ENCODE measurements around the gene GGA1. TPM values are rescaled to one million over a fixed set of nuclear protein-coding genes. Genes with fewer than 3 reads are reported as not detected.
A peak's percentile ranks its signal among the peaks of the same experiment; 100 is the strongest.

GGA1 gene, protein sequence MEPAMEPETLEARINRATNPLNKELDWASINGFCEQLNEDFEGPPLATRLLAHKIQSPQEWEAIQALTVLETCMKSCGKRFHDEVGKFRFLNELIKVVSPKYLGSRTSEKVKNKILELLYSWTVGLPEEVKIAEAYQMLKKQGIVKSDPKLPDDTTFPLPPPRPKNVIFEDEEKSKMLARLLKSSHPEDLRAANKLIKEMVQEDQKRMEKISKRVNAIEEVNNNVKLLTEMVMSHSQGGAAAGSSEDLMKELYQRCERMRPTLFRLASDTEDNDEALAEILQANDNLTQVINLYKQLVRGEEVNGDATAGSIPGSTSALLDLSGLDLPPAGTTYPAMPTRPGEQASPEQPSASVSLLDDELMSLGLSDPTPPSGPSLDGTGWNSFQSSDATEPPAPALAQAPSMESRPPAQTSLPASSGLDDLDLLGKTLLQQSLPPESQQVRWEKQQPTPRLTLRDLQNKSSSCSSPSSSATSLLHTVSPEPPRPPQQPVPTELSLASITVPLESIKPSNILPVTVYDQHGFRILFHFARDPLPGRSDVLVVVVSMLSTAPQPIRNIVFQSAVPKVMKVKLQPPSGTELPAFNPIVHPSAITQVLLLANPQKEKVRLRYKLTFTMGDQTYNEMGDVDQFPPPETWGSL
- total RNA-seq, result 10 to 100 TPM; 36.6 to 63.9 (median 54.7) TPM

DNA sequence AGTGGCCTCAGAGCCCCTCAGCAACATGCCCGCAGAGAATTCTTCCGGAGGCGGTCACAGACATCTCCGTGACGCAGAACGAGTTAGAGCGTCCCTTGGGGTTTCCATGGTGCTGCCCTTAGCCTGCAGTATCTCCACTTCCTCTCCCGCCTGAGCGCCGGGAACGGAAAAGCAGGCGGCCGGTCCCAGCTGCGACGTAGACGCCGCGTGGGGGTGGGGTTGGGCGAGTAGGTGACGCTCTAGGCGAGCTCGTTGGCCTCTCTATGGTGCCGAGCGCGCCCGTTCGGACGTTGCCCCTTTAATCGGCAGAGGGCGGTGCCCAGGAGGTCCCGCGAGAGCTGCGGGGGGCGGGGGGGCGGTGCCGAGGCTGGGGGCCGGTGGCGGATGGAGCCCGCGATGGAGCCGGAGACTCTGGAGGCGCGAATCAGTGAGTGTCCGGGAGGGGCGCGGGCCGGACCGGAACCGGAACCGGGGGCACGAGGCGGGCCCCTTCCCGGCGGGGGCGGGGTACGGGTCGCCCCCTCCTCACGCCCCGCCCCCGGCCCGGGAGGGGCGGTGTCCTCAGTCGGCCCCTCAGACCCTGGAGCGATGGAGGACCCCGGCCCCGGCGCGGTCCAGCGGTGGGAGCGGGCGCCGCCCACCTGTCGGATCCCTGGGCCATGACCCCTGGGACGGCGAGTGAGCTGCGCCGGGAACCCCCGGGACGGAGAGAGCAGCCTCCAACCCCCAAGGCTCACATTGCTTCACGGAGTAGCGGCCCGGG is at the start of gene GGA1:
Gene GGA1 (plus strand): TSS at position 358 of the 763 bp plus-strand sequence. CDS start 27 bp downstream, at position 385.
- peak within 1 kb of the TSS; percentile 95 to 96 for H3K27ac ChIP-seq
- peak within 1 kb of the TSS; percentile 79 to 96 (median 95) for H3K4me3 ChIP-seq
- no peaks in the 10 kb centered on the region for H3K36me3 ChIP-seq
- DNase-seq (ENCODE audit: low spot score in 2 of 2), result peak; percentile 95
- peak; percentile 93 to 96 (median 94) for TF ChIP-seq POLR2AphosphoS5 (IDR thresholded peaks at IDR 0.05)
- peak; percentile 53 for TF ChIP-seq POLR2A (IDR thresholded peaks at IDR 0.05)
- TF ChIP-seq, protein P1, sequence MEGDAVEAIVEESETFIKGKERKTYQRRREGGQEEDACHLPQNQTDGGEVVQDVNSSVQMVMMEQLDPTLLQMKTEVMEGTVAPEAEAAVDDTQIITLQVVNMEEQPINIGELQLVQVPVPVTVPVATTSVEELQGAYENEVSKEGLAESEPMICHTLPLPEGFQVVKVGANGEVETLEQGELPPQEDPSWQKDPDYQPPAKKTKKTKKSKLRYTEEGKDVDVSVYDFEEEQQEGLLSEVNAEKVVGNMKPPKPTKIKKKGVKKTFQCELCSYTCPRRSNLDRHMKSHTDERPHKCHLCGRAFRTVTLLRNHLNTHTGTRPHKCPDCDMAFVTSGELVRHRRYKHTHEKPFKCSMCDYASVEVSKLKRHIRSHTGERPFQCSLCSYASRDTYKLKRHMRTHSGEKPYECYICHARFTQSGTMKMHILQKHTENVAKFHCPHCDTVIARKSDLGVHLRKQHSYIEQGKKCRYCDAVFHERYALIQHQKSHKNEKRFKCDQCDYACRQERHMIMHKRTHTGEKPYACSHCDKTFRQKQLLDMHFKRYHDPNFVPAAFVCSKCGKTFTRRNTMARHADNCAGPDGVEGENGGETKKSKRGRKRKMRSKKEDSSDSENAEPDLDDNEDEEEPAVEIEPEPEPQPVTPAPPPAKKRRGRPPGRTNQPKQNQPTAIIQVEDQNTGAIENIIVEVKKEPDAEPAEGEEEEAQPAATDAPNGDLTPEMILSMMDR (IDR thresholded peaks at IDR 0.05), result peak in 1 of 3 donors; percentile 21
- intact Hi-C loops (cut with DNase I; ENCODE audit: low total_unique reads), result no loop called here
- no peaks in the 10 kb centered on the region for H3K27me3 ChIP-seq
- no peaks in the 10 kb centered on the region for H3K9me3 ChIP-seq
- H3K4me1 ChIP-seq, result peaks cover 0 to 11% of the 10 kb centered on the region in 2 donors

GRCh38 chr22:37559521-37559900 is 49.1 kb upstream of the GGA1 start:
- peak overlapping the region; percentile 73 to 80 (median 77) for H3K4me3 ChIP-seq
- no peaks in the 10 kb centered on the region for H3K36me3 ChIP-seq
- no peaks in the 10 kb centered on the region for H3K9me3 ChIP-seq
- intact Hi-C loops (cut with DNase I; ENCODE audit: low total_unique reads), result no loop called here
- H3K27ac ChIP-seq, result peak overlapping the region; percentile 97 to 99
- TF ChIP-seq, protein P1 (IDR thresholded peaks at IDR 0.05), result no peak
- TF ChIP-seq POLR2A (IDR thresholded peaks at IDR 0.05) (no peak), POLR2AphosphoS5 (IDR thresholded peaks at IDR 0.05) (no peak)
- H3K4me1 ChIP-seq, result peaks cover 5 to 29% of the 10 kb centered on the region in 2 donors
- DNase-seq (ENCODE audit: low spot score in 2 of 2), result no peak
- no peaks in the 10 kb centered on the region for H3K27me3 ChIP-seq

- Histone ChIP-seq H3K27ac (peak within 1 kb of the TSS; percentile 97 to 99), H3K4me1 (peaks cover 5 to 32% of the 10 kb centered on the region in 2 donors), H3K27me3 (no peaks in the 10 kb centered on the region), H3K4me3 (peak within 1 kb of the TSS; percentile 73 to 80 (median 77)), H3K36me3 (no peaks in the 10 kb centered on the region), H3K9me3 (no peaks in the 10 kb centered on the region)
- intact Hi-C loops (cut with DNase I; ENCODE audit: low total_unique reads), result no loop called here
- TF ChIP-seq POLR2AphosphoS5 (IDR thresholded peaks at IDR 0.05) (peak in 2 of 3 donors; percentile 50 to 55), POLR2A (IDR thresholded peaks at IDR 0.05) (no peak)
- TF ChIP-seq, protein P1 (IDR thresholded peaks at IDR 0.05), result no peak
- DNase-seq (ENCODE audit: low spot score in 2 of 2), result no peak
These were observed 48.6 kb upstream of the GGA1 start, which contains the start of gene CDC42EP1 for GRCh38 chr22:37559901-37560607. Gene CDC42EP1, plus strand, starts transcription at chr22:37560480. Its CDS starts 5,870 bp downstream, at chr22:37566350.

- Histone ChIP-seq H3K9me3 (no peaks in the 10 kb centered on the region), H3K4me3 (peak overlapping the region; percentile 73 to 80 (median 77)), H3K27ac (peak overlapping the region; percentile 97 to 99), H3K36me3 (no peaks in the 10 kb centered on the region), H3K4me1 (peaks cover 5 to 32% of the 10 kb centered on the region in 2 donors), H3K27me3 (no peaks in the 10 kb centered on the region)
- peak in 2 of 3 donors; percentile 15 to 40 for TF ChIP-seq POLR2AphosphoS5 (IDR thresholded peaks at IDR 0.05)
- TF ChIP-seq POLR2A (IDR thresholded peaks at IDR 0.05), result no peak
- TF ChIP-seq, protein P1 (IDR thresholded peaks at IDR 0.05), result no peak
- DNase-seq (ENCODE audit: low spot score in 2 of 2), result no peak
- intact Hi-C loops (cut with DNase I; ENCODE audit: low total_unique reads), result no loop called here
These were observed 47.9 kb upstream of the GGA1 start for GRCh38 chr22:37560608-37561211.

Data from breast epithelium (tissue), 4 donors.